Thyroid gland (tissue), 4 donors: ENCODE measurements around the gene TNS3.

Source experiments
- CTCF ChIP-seq, 6 experiments: fragments of 200-600 bp in 3 of 6; fragments of 450-650 bp in 3 of 6; sonication (generic) in 3 of 6; IDR thresholded peaks; one replicate each; pipeline ENCODE4 v1.5.1; 2016 to 2019; ENCODE audit warnings: antibody characterized with exemption in 6 of 6, mild to moderate bottlenecking in 2 of 6, inconsistent platforms in 1 of 6, moderate library complexity in 1 of 6
- POLR2A ChIP-seq, 2 donors: fragments of 450-650 bp; IDR thresholded peaks; one replicate each; pipeline ENCODE4 v1.6.1; 2017; ENCODE audit warnings: antibody characterized with exemption in 2 of 2, mild to moderate bottlenecking in 2 of 2, moderate library complexity in 1 of 2

GRCh38 chr7:47290867-47291266 is 291.0 kb downstream of the TNS3 start:
- TF ChIP-seq CTCF (IDR thresholded peaks at IDR 0.05), result no peak
- TF ChIP-seq POLR2A (IDR thresholded peaks at IDR 0.05), result no peak
